GM12878 (cell line): ENCODE results near the gene FGD5. TPM values are rescaled to one million over a fixed set of nuclear protein-coding genes. Genes with fewer than 3 reads are reported as not detected.

Source experiments
- ATAC-seq: fragments of 200-7000 bp; cut with Tn5 transposase; 3 replicates; pipeline ENCODE4 v1.9.1; 2020; ENCODE audit warnings: mild to moderate bottlenecking, moderate library complexity
- BruUV-seq: library from RNA; stranded (reverse); fragments of 400-500 nt; replicated peaks from 2 replicates; lab custom pipeline; 2021; lab: Mats Ljungman, UMichigan
- CTCF ChIA-PET: fragments of 300-600 bp; sonication (Branson Sonifier 250); formaldehyde crosslinking; extraction: SDS; loops from one replicate; lab custom pipeline; 2021; ENCODE audit warnings: inconsistent platforms; lab: Yijun Ruan, JAX
- POLR2A ChIA-PET: fragments of 350-600 bp; formaldehyde crosslinking; extraction: SDS; loops from one replicate; lab custom pipeline; 2021; ENCODE audit warnings: inconsistent platforms; lab: Charles Lee
- RAD21 ChIA-PET: fragments of 300-600 bp; sonication (Branson Sonifier 250); formaldehyde crosslinking; loops from one replicate; lab custom pipeline; 2023; ENCODE audit warnings: antibody characterized with exemption; ENCODE audit not compliant: unreplicated experiment; lab: Charles Lee
- SMC1A ChIA-PET: fragments of 300-600 bp; sonication (Branson Sonifier 250); formaldehyde crosslinking; loops from one replicate; lab custom pipeline; 2023; ENCODE audit not compliant: unreplicated experiment, uncharacterized antibody; lab: Charles Lee
- DNase-seq: peaks from one replicate; pipeline ENCODE4 v3.0.0-alpha.2; 2011; ENCODE audit warnings: low read depth, low spot score
- FAIRE-seq: peaks from 3 replicates; lab custom pipeline; 2011; peaks lifted over from hg19 to GRCh38; lab: Jason Lieb, UNC
- H2AFZ ChIP-seq: 2 replicates; pipeline ENCODE4 v1.6.0; 2011; ENCODE audit warnings: low read depth, low read length, control low read depth; ENCODE audit not compliant: control insufficient read depth
- H3K27ac ChIP-seq: 2 replicates; pipeline ENCODE4 v1.5.1; 2011; ENCODE audit warnings: control low read depth; ENCODE audit not compliant: control insufficient read depth, insufficient read depth
- H3K27me3 ChIP-seq, 2 experiments: replicated peaks in 1 of 2; 2 replicates each; pipeline versions ENCODE4 v1.6.0 to v1.6.1; 2011; ENCODE audit warnings: low read length in 1 of 2; ENCODE audit not compliant: control insufficient read depth in 2 of 2, insufficient read depth in 2 of 2
- H3K36me3 ChIP-seq, 2 experiments: 2 replicates each; pipeline ENCODE4 v1.5.1; 2011; ENCODE audit warnings: low read length in 1 of 2; ENCODE audit not compliant: control insufficient read depth in 2 of 2, insufficient read depth in 2 of 2
- H3K4me1 ChIP-seq: 2 replicates; pipeline ENCODE4 v1.6.1; 2011; ENCODE audit warnings: mild to moderate bottlenecking, low read length, moderate library complexity, mixed read lengths; ENCODE audit not compliant: control insufficient read depth, insufficient read depth
- H3K4me2 ChIP-seq: 2 replicates; pipeline ENCODE4 v1.6.0; 2011; ENCODE audit warnings: control low read depth; ENCODE audit not compliant: control insufficient read depth, insufficient read depth
- H3K4me3 ChIP-seq: fragments of 200-600 bp; sonication (generic); 2 replicates; pipeline ENCODE4 v1.5.1; 2016
- H3K79me2 ChIP-seq: 2 replicates; pipeline ENCODE4 v1.6.0; 2011; ENCODE audit warnings: low read length; ENCODE audit not compliant: control insufficient read depth, insufficient read depth
- H3K9ac ChIP-seq: 2 replicates; pipeline ENCODE4 v1.8.0; 2011; ENCODE audit warnings: low read length, control low read depth, mixed read lengths; ENCODE audit not compliant: control insufficient read depth, insufficient read depth
- H3K9me3 ChIP-seq: replicated peaks from 3 replicates; pipeline ENCODE4 v1.5.1; 2011; ENCODE audit warnings: mild to moderate bottlenecking, low read length; ENCODE audit not compliant: control insufficient read depth, insufficient read depth
- H4K20me1 ChIP-seq: 2 replicates; pipeline ENCODE4 v1.6.0; 2011; ENCODE audit not compliant: control insufficient read depth, insufficient read depth
- BRCA1 ChIP-seq: IDR thresholded peaks from 2 replicates; pipeline ENCODE4 v1.6.1; 2011; ENCODE audit warnings: low read depth, low read length, improper control_type of control experiment
- MXI1 ChIP-seq: fragments of 150-350 bp; IDR thresholded peaks from 2 replicates; pipeline ENCODE4 v1.6.1; 2011; ENCODE audit warnings: low read depth, mild to moderate bottlenecking, inconsistent platforms, low read length, improper control_type of control experiment
- PKNOX1 ChIP-seq: fragments of 450-650 bp; IDR thresholded peaks from 2 replicates; pipeline ENCODE4 v1.6.1; 2016; ENCODE audit warnings: mild to moderate bottlenecking
- TARDBP ChIP-seq: IDR thresholded peaks from 2 replicates; pipeline ENCODE4 v1.6.1; 2016; ENCODE audit warnings: borderline replicate concordance
- ZBTB33 ChIP-seq: fragments of 450-650 bp; IDR thresholded peaks from 2 replicates; pipeline ENCODE4 v1.6.1; 2017; ENCODE audit warnings: mild to moderate bottlenecking
- ZNF384 ChIP-seq: IDR thresholded peaks from 2 replicates; pipeline ENCODE4 v1.6.1; 2012; ENCODE audit warnings: low read depth, mild to moderate bottlenecking, low read length, improper control_type of control experiment, borderline replicate concordance
- ZZZ3 ChIP-seq: IDR thresholded peaks from 2 replicates; pipeline ENCODE4 v1.6.1; 2011; ENCODE audit warnings: low read depth; ENCODE audit not compliant: control insufficient read depth, insufficient read length
- WGBS: methylation state at CpG from one replicate; pipeline ENCODE4 v1.1.6; 2016; ENCODE audit warnings: low lambda C conversion rate; ENCODE audit not compliant: insufficient replicate concordance, insufficient coverage; ENCODE audit errors: missing lambda C conversion rate; 5-methylcytosine and 5-hydroxymethylcytosine counted together
- in situ Hi-C: fragments of 300-500 bp; cut with MboI; formaldehyde crosslinking; loops from 9 replicates; pipeline ENCODE4 v1.14.3; 2018; ENCODE audit warnings: mixed read lengths
- intact Hi-C: fragments of 100-400 bp; cut with micrococcal nuclease; formaldehyde crosslinking; loops from one replicate; pipeline ENCODE4 v1.14.2; 2022; ENCODE audit not compliant: unreplicated experiment
- polyA plus RNA-seq, 11 experiments: library from polyadenylated mRNA; depleted of rRNA in 4 of 11; unstranded in 6 of 11; stranded (reverse) in 5 of 11; fragments of >200 nt; fragmentation: Nextera tagmentation in 4 of 11; fragmentation: Illumina TruSeq in 1 of 11; extraction: Ambion mirVana in 4 of 11; extraction: Trizol in 1 of 11; gene quantifications; 1 replicate in 1 of 11; 2 replicates in 10 of 11; pipeline versions ENCODE4 v1.2.1 to v1.2.3, GENCODE V29; 2011 to 2016; ENCODE audit warnings: inconsistent platforms in 2 of 11, missing spikeins in 2 of 11, low read depth in 1 of 11
- total RNA-seq, 4 experiments: library from RNA; depleted of rRNA in 3 of 4; stranded (reverse); fragments of >200 nt in 3 of 4; fragmentation: Illumina TruSeq in 1 of 4; extraction: Trizol in 1 of 4; gene quantifications; 2 replicates each; pipeline versions ENCODE4 v1.2.1 to v1.2.3, GENCODE V29; 2013 to 2021

The FGD5 gene
- total and polyA plus RNA-seq, 10 of the 15 experiments (the other 5 are each of a cell fraction or from before 2014, with no cell fraction given) = 0.03 to 0.13 (median 0.11) TPM; not detected in 3

DNA sequence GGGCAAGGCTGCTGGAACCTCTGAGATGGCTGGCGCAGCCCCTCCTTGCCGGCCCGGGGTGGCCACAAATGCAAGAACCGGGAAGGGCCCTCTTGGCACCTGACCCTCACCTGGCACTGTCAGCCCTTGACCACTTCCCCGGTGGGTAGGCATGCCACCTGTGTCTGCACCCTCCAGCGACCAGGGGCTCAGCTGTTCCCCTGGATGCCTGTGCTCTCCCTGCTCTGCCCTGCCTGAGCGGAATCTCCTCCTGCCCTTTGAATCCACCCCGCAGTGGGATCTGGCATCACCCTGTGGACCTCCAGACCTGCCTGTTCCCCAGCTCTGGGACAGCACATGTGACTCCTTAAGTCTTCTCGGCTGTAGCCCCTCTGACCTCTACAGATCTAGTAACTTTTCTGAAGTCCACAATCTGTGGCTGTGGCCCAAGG lies 26.1 kb upstream of the FGD5 start:
- H3K79me2 ChIP-seq = no peaks in the 10 kb centered on the region
- FAIRE-seq (no peak), ATAC-seq (no peak)
- H3K27ac ChIP-seq = no peak overlapping the region
- CTCF ChIA-PET = interaction anchor here (1.1 to 7.1 kb wide), 5 partner anchors 9 to 141 kb away, joined by 3 to 53 read pairs (median 8); partner anchors contain the start of gene CCDC174
- no peak overlapping the region for H3K4me2 ChIP-seq
- SMC1A ChIA-PET = interaction anchor here (0.7 to 1.5 kb wide), 2 partner anchors 12 to 191 kb away, joined by 3 to 4 read pairs; no protein-coding TSS in a partner anchor
- H4K20me1 ChIP-seq = no peaks in the 10 kb centered on the region
- RAD21 ChIA-PET = interaction anchor here (0.7 to 3.7 kb wide), 5 partner anchors 12 to 281 kb away, joined by 3 to 28 read pairs (median 3); no protein-coding TSS in a partner anchor
- POLR2A ChIA-PET = no interaction called here
- H3K27me3 ChIP-seq = peaks cover under 1 to 1% of the 10 kb centered on the region in 2 experiments; a peak in 2 of 4 replicates
- in situ Hi-C loops = no loop called here
- 52% methylated on average over 9 of the region's 9 CpGs for WGBS
- TF ChIP-seq ZZZ3 = no peak
- no peak for TF ChIP-seq MXI1
- no peak for TF ChIP-seq BRCA1
- TF ChIP-seq PKNOX1 = no peak
- TF ChIP-seq TARDBP = no peak
- TF ChIP-seq ZNF384 = no peak
- no peak for TF ChIP-seq ZBTB33
- TF ChIP-seq, all 136 proteins: peak for 0
- no peak overlapping the region for H3K9ac ChIP-seq
- H3K36me3 ChIP-seq = no peaks in the 10 kb centered on the region
- no TSS peak for BruUV-seq
- no peak for DNase-seq
- no peak overlapping the region for H2AFZ ChIP-seq
- intact Hi-C loops = no loop called here
- no peaks in the 10 kb centered on the region for H3K4me1 ChIP-seq
- H3K4me3 ChIP-seq = no peak overlapping the region
- no peaks in the 10 kb centered on the region for H3K9me3 ChIP-seq
